ENCODE measurements around the gene TENM3.

TENM3 gene

GRCh38 chr4:182704948-182705347, 461.7 kb downstream of the TENM3 start:
- DNase-seq = no peak

- no peak for DNase-seq
Observed at GRCh38 chr4:182705389-182705788, 462.2 kb downstream of the TENM3 start.

GRCh38 chr4:182711211-182711610, 468.0 kb downstream of the TENM3 start:
- no peak for DNase-seq

- no peak for DNase-seq
Observed at GRCh38 chr4:182715548-182715947, 472.3 kb downstream of the TENM3 start.

- no peak for DNase-seq
Observed at GRCh38 chr4:182716192-182716591, 473.0 kb downstream of the TENM3 start.

- DNase-seq = no peak
Observed at GRCh38 chr4:182717788-182718583, 474.8 kb downstream of the TENM3 start.

- no peak for DNase-seq
Observed at GRCh38 chr4:182724414-182724813, 481.2 kb downstream of the TENM3 start.

- DNase-seq = no peak
Observed at GRCh38 chr4:182729516-182729915, 486.3 kb downstream of the TENM3 start.

- no peak for DNase-seq
Observed at GRCh38 chr4:182730791-182731190, 487.6 kb downstream of the TENM3 start.

GRCh38 chr4:182736207-182736606, 493.0 kb downstream of the TENM3 start:
- DNase-seq = no peak

- DNase-seq = no peak
Observed at GRCh38 chr4:182738283-182739047, 495.3 kb downstream of the TENM3 start.

- no peak for DNase-seq
Observed at GRCh38 chr4:182740256-182740655, 497.1 kb downstream of the TENM3 start.

- no peak for DNase-seq
Observed at GRCh38 chr4:182741054-182741453, 497.9 kb downstream of the TENM3 start.

- no peak for DNase-seq
Observed at GRCh38 chr4:182741914-182742313, 498.7 kb downstream of the TENM3 start.

GRCh38 chr4:182743815-182744214, 500.6 kb downstream of the TENM3 start:
- DNase-seq = no peak

- no peak for DNase-seq
Observed at GRCh38 chr4:182745237-182745636, 502.0 kb downstream of the TENM3 start.

GRCh38 chr4:182746876-182747275, 503.7 kb downstream of the TENM3 start:
- no peak for DNase-seq

- DNase-seq = no peak
Observed at GRCh38 chr4:182748283-182748682, 505.1 kb downstream of the TENM3 start.

GRCh38 chr4:182748949-182749348, 505.7 kb downstream of the TENM3 start:
- DNase-seq = no peak

- DNase-seq = no peak
Observed at GRCh38 chr4:182749667-182750167, 506.5 kb downstream of the TENM3 start.

- DNase-seq = no peak
Observed at GRCh38 chr4:182752158-182752910, 509.1 kb downstream of the TENM3 start.

- DNase-seq = no peak
Observed at GRCh38 chr4:182754895-182755294, 511.7 kb downstream of the TENM3 start.

- DNase-seq = no peak
Observed at GRCh38 chr4:182756161-182756690, 513.0 kb downstream of the TENM3 start.
